ENCODE results near the gene PLEKHG3.
A peak's percentile ranks its signal among the peaks of the same experiment; 100 is the strongest.

Gene PLEKHG3

DNA sequence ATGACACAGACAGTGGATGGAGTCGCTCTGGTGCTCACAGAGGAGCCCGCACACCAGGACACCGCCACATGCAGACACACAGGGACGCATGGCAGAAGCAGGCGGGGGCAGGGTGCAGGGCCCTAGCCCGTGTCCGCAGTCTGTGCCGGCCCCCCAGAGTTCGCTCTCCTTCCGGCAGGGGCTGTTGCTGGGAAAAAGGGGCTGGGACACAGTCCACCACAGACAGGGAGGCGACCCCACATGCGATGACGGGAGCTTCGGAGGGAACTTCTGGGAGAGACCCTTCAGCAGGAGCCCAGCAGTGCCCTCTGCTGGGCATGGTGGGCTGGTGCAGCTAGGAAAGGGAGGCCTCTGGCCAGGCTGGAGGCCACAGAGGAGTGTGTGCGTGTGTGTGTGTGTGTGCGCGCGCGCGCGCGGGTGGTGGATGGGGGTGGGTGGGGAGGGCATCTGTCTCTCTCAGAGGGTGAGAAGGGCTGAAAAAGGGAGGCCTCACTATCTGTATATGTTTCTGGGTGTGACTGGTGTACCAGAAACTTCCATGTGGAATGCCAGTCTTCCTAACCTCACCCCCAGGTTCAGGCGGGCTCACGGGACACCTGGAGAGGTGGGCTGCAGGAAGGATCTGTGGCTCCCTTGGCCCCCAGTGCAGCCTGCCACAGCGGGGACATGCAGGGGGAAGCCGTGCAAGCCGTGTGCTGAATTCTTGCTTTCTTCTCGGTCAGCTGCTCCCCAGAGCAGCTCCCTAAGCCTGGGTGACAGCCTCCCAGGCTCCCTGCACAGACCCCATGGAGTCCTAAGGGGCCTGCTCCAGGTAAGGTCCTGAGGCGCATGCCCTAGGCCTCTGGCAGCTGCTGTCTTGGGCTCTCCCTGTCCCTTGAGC, 60.7 kb downstream of the PLEKHG3 start:
- H3K9me3 ChIP-seq (ENCODE audit: control insufficient read depth in 2 of 2, low read length in 2 of 2) = no peaks in the 10 kb centered on the region
- H3K27ac ChIP-seq (ENCODE audit: low read length) = peak overlapping the region; percentile 41
- H3K27me3 ChIP-seq (ENCODE audit: control insufficient read depth in 1 of 2, insufficient read depth in 2 of 2, low read length in 2 of 2) = no peaks in the 10 kb centered on the region
- H3K4me3 ChIP-seq (ENCODE audit: low read length in 2 of 2) = peak overlapping the region; percentile 54 to 68
- H3K9ac ChIP-seq (ENCODE audit: low read length in 2 of 2) = no peak overlapping the region
- H3K36me3 ChIP-seq (ENCODE audit: control insufficient read depth in 2 of 2, insufficient read depth in 2 of 2, low read length in 2 of 2) = no peaks in the 10 kb centered on the region
- H3K4me1 ChIP-seq (ENCODE audit: control insufficient read depth, insufficient read depth, low read length) = peaks cover 41% of the 10 kb centered on the region

DNA sequence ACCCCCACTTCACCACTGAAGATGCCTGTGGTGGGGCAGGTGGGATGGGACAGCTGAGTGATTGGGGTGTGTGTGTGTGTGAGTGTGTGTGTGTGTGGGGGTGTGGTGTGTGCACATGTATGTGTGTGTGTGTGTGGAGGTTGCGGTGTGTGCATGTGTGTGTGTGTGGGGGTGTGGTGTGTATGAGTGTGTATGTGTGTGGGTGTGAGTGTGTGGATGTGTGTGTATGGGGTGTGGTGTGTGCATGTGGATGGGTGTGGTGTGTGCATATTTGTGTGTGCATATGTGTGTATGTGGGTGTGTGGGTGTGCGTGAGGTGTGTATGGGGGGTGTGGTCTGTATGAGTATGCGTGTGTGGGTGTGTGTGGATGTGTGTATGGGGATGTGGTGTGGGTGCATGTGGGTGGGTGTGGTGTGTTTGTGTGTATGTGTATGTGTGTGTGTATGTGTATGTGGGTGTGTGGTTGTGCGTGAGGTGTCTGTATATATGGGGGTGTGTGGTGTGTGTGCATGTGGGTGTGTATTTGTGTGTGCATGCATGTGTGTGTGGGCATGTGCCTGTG, 61.6 kb downstream of the PLEKHG3 start:
- Histone ChIP-seq H3K27me3 (ENCODE audit: control insufficient read depth in 1 of 2, insufficient read depth in 2 of 2, low read length in 2 of 2) (no peaks in the 10 kb centered on the region), H3K4me1 (ENCODE audit: control insufficient read depth, insufficient read depth, low read length) (peaks cover 41% of the 10 kb centered on the region)

DNA sequence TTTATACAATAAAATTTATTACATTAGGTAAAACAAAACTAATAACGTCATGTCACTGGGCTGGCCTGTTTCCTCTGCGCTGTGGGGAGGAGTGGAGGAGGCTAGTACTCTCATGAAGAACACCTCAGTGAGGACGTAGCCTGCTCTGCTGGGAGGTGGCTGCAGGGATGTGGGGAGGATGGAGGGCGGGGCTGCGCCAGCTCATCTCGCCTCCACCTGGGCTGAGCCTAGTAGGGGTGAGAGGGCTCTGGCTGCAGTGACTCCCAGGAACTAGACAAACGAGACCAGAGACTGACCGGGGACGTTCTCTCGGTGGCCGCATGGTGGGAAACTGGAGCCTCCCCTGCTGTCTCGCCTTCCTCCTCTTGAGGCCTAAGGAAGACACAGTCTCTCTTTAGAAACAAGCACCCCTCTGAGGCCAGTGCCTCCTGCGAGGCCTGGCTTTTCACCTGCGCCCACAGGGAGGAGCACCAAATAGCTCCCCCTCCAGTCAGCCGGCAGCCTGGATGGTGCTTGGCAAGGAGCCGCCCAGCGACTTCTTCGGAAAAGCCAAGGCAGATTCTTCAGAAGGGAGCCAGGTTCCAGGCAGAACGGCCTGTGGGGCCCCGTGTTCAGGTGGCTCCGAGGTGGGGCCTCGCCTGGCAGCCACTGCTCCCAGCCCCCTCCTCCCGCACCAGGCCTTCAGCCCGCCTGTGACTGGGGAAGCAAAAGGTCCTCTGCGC, 62.4 kb downstream of the PLEKHG3 start:
- Histone ChIP-seq H3K9me3 (ENCODE audit: control insufficient read depth in 2 of 2, low read length in 2 of 2) (no peaks in the 10 kb centered on the region), H3K4me3 (ENCODE audit: low read length in 2 of 2) (no peak overlapping the region), H3K4me1 (ENCODE audit: control insufficient read depth, insufficient read depth, low read length) (peaks cover 33% of the 10 kb centered on the region), H3K27me3 (ENCODE audit: control insufficient read depth in 1 of 2, insufficient read depth in 2 of 2, low read length in 2 of 2) (no peaks in the 10 kb centered on the region), H3K36me3 (ENCODE audit: control insufficient read depth in 2 of 2, insufficient read depth in 2 of 2, low read length in 2 of 2) (no peaks in the 10 kb centered on the region), H3K9ac (ENCODE audit: low read length in 2 of 2) (no peak overlapping the region), H3K27ac (ENCODE audit: low read length) (no peak overlapping the region)

More for the DNA sequence above, 61.6 kb downstream of the PLEKHG3 start:
- Histone ChIP-seq H3K4me3 (ENCODE audit: low read length in 2 of 2) (no peak overlapping the region), H3K9me3 (ENCODE audit: control insufficient read depth in 2 of 2, low read length in 2 of 2) (no peaks in the 10 kb centered on the region), H3K36me3 (ENCODE audit: control insufficient read depth in 2 of 2, insufficient read depth in 2 of 2, low read length in 2 of 2) (no peaks in the 10 kb centered on the region), H3K9ac (ENCODE audit: low read length in 2 of 2) (no peak overlapping the region), H3K27ac (ENCODE audit: low read length) (no peak overlapping the region)

DNA sequence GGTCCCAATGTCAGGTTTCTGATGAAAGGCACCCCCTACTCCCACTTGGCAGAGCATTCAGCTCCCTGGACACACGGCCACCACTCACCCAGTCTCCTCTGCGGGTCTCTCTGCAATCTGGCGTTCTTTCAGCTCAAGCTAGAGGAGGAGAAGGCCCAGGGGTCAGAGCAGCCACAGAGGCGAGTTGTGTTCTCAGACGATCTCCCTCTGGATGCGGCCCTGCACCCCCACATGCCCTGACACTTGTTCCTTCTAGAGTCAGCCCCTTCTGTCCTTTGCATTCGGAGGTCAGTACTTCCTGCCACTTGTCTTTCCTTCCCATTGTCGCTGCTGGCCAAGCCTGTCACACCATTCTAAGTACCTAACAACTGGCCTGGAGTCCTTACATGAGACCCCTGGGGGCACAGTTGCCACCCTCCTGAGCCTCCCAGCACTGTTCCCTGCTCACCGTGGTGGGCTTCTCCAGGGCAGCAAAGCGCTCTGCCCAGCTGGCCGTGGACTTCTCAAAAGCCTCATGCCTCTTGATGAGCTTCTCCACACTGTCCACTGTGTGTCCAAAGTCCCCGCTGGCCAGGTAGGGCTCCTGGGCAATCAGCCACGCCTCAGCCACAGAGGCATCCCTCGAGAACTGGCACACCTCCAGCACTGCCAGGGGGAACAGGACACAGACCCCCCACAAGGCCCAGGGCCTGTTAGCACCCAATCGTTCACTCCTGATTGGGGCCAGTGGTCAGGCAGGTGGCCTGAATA, 63.2 kb downstream of the PLEKHG3 start:
- no peak overlapping the region for H3K9ac ChIP-seq (ENCODE audit: low read length in 2 of 2)
- no peak overlapping the region for H3K4me3 ChIP-seq (ENCODE audit: low read length in 2 of 2)
- no peaks in the 10 kb centered on the region for H3K9me3 ChIP-seq (ENCODE audit: control insufficient read depth in 2 of 2, low read length in 2 of 2)
- H3K4me1 ChIP-seq (ENCODE audit: control insufficient read depth, insufficient read depth, low read length) = peaks cover 25% of the 10 kb centered on the region
- H3K36me3 ChIP-seq (ENCODE audit: control insufficient read depth in 2 of 2, insufficient read depth in 2 of 2, low read length in 2 of 2) = no peaks in the 10 kb centered on the region
- no peak overlapping the region for H3K27ac ChIP-seq (ENCODE audit: low read length)
- H3K27me3 ChIP-seq (ENCODE audit: control insufficient read depth in 1 of 2, insufficient read depth in 2 of 2, low read length in 2 of 2) = no peaks in the 10 kb centered on the region

DNA sequence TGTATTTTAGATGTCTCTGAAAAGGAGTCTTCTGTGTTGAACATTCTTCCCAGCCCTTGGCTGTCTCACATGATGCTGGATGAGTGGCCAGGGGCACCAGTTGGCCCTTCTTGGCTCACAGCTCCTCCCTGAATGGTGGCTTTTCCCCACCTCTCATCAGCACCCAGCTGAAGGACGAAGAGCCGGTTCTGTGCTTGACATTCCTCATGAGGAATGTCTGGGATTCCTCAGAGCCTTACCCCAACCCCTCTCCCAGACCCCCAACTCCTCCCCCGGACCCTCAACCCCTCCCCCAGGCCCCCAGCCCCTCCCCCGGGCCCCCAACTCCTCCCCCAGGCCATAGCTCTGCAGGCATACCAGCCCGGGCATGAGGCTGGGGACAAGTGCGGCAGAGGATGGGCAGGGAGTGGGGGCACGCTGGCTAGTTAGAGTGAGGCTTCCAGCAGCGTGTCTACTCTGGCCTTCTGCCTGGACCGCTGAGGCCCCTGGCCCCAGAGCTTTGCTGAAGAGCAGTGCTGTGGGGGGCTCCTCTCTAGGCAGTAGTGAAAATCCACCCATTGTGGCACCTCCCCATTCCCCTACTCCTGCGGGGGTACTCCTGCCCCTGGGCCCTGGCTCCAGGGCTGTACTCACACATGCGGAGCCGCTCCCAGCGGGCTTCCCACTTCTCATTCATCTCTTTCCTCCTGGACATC, 64.3 kb downstream of the PLEKHG3 start:
- no peak overlapping the region for H3K27ac ChIP-seq (ENCODE audit: low read length)
- H3K4me1 ChIP-seq (ENCODE audit: control insufficient read depth, insufficient read depth, low read length) = peaks cover 13% of the 10 kb centered on the region
- no peak overlapping the region for H3K9ac ChIP-seq (ENCODE audit: low read length in 2 of 2)
- H3K9me3 ChIP-seq (ENCODE audit: control insufficient read depth in 2 of 2, low read length in 2 of 2) = no peaks in the 10 kb centered on the region
- H3K4me3 ChIP-seq (ENCODE audit: low read length in 2 of 2) = no peak overlapping the region
- no peaks in the 10 kb centered on the region for H3K36me3 ChIP-seq (ENCODE audit: control insufficient read depth in 2 of 2, insufficient read depth in 2 of 2, low read length in 2 of 2)
- no peaks in the 10 kb centered on the region for H3K27me3 ChIP-seq (ENCODE audit: control insufficient read depth in 1 of 2, insufficient read depth in 2 of 2, low read length in 2 of 2)

DNA sequence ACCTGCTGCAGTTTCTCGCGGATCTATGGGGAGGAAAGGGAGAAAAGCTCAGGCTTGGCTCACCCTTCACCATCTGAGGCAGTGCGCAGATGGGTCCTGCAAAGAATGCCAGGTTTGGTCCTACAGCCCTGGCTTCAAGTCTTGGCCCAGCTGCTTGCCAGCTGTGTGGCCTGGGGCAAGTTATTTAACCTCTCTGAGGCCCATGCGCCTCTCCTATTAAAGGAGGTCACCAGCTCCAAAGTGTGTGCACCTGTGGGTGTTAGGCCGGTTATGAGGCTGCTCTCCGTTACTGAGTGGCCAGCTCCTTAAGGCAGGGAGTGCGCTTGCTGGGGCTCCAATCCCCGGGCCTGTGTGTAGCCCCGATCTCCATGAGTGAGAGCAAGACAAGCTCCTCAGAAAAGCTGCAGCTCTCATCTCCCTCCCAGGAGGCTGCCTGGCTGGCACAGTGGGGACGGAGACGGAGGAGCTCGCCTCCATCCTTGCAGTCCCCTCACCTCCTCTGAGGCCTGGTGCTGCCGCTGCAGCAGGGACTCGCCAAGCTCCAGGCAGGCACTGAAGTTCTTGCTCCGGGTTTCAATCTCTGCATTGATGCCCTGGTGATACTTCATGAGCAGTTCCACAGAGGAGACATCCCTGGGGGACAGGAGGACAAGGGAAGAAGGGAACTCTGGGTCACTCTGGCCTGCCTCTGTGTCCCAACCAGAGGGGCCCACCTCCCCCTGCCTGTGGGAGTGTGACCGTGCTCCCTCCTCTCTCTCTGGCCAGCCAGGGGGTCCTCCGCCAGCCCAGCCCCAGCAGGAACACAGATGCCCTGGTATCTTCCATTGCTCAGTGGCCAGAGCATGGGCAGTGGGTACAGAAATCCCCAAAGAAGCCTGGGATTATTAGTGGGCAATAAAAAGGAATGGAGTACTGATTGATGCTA, 65.1 kb downstream of the PLEKHG3 start:
- H3K4me1 ChIP-seq (ENCODE audit: control insufficient read depth, insufficient read depth, low read length) = peaks cover 7% of the 10 kb centered on the region
- H3K9ac ChIP-seq (ENCODE audit: low read length in 2 of 2) = no peak overlapping the region
- H3K27ac ChIP-seq (ENCODE audit: low read length) = no peak overlapping the region
- H3K9me3 ChIP-seq (ENCODE audit: control insufficient read depth in 2 of 2, low read length in 2 of 2) = no peaks in the 10 kb centered on the region
- H3K36me3 ChIP-seq (ENCODE audit: control insufficient read depth in 2 of 2, insufficient read depth in 2 of 2, low read length in 2 of 2) = no peaks in the 10 kb centered on the region
- no peak overlapping the region for H3K4me3 ChIP-seq (ENCODE audit: low read length in 2 of 2)
- H3K27me3 ChIP-seq (ENCODE audit: control insufficient read depth in 1 of 2, insufficient read depth in 2 of 2, low read length in 2 of 2) = no peaks in the 10 kb centered on the region

DNA sequence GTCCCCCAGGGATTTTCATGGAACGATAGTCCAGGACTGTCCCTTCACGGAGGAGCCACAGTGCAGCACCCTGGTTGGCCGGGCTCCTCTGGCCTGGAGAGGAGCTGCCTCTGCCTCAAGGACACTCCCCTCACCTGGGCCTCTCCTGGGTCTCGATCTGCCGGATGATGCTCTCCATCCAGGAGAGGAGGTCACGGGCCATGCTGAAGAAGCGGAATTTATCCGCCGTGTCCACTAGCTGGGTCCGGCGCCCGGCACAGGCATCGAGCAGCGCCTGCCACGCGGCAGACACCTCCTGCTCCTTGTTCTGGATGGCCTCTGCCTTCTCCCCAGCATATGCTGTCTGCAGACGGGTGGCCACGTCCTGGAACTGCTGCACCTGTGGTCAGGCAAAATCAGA, 66.5 kb downstream of the PLEKHG3 start:
- Histone ChIP-seq H3K9ac (ENCODE audit: low read length in 2 of 2) (no peak overlapping the region), H3K9me3 (ENCODE audit: control insufficient read depth in 2 of 2, low read length in 2 of 2) (no peaks in the 10 kb centered on the region), H3K36me3 (ENCODE audit: control insufficient read depth in 2 of 2, insufficient read depth in 2 of 2, low read length in 2 of 2) (no peaks in the 10 kb centered on the region), H3K4me1 (ENCODE audit: control insufficient read depth, insufficient read depth, low read length) (no peaks in the 10 kb centered on the region), H3K4me3 (ENCODE audit: low read length in 2 of 2) (no peak overlapping the region), H3K27me3 (ENCODE audit: control insufficient read depth in 1 of 2, insufficient read depth in 2 of 2, low read length in 2 of 2) (no peaks in the 10 kb centered on the region), H3K27ac (ENCODE audit: low read length) (no peak overlapping the region)

DNA sequence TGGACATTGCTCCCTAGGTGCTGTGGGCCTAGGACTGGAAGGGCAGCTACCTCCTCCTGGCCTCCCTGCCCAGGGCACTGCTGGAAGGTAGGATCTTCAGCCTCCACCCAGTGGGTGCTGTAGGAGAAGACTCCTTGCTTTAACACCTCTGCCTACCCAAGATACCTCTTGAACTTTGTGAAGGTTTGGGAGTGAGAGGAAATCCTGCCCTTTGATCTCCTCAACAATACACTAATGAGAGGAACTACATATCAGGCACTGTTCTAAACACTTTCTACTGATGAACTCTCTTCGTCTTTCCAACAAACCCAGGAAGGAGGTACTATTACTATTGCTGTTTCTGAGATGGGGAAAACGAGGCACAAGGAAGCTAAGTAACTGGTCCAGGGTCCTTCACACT, 66.9 kb downstream of the PLEKHG3 start:
- Histone ChIP-seq H3K9me3 (ENCODE audit: control insufficient read depth in 2 of 2, low read length in 2 of 2) (no peaks in the 10 kb centered on the region), H3K4me1 (ENCODE audit: control insufficient read depth, insufficient read depth, low read length) (no peaks in the 10 kb centered on the region), H3K9ac (ENCODE audit: low read length in 2 of 2) (no peak overlapping the region), H3K36me3 (ENCODE audit: control insufficient read depth in 2 of 2, insufficient read depth in 2 of 2, low read length in 2 of 2) (no peaks in the 10 kb centered on the region), H3K27ac (ENCODE audit: low read length) (no peak overlapping the region), H3K4me3 (ENCODE audit: low read length in 2 of 2) (no peak overlapping the region), H3K27me3 (ENCODE audit: control insufficient read depth in 1 of 2, insufficient read depth in 2 of 2, low read length in 2 of 2) (no peaks in the 10 kb centered on the region)

DNA sequence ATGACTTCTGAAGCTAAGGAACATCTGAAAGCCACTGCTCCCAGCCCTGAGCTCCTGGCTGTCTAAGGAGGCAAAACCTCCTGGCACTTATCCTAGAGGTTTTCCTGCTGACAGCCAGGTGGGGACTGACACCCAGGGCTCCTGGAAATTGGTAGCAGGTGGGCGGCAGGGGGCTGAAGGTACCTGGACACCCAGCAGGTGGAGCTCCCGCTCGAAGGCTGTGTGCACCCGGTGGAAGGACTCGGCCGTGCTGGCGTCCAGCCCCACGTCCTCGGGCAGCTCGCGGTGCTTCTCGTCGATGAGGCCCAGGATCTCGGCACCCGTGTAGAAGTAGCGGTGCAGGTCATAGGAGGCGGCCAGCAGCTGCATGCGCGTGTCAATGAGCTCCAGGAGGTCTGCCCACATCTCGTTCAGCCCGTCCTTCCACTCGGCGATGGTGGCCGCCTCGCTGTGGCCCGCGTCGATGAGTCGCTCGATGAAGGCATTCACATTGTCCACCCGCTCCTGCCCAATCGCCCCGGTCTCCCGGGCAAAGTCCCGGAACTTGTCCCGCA, 68.2 kb downstream of the PLEKHG3 start:
- H3K4me1 ChIP-seq (ENCODE audit: control insufficient read depth, insufficient read depth, low read length) = peaks cover 6% of the 10 kb centered on the region
- H3K4me3 ChIP-seq (ENCODE audit: low read length in 2 of 2) = no peak overlapping the region
- no peak overlapping the region for H3K27ac ChIP-seq (ENCODE audit: low read length)
- H3K36me3 ChIP-seq (ENCODE audit: control insufficient read depth in 2 of 2, insufficient read depth in 2 of 2, low read length in 2 of 2) = no peaks in the 10 kb centered on the region
- no peak overlapping the region for H3K9ac ChIP-seq (ENCODE audit: low read length in 2 of 2)
- no peaks in the 10 kb centered on the region for H3K27me3 ChIP-seq (ENCODE audit: control insufficient read depth in 1 of 2, insufficient read depth in 2 of 2, low read length in 2 of 2)
- no peaks in the 10 kb centered on the region for H3K9me3 ChIP-seq (ENCODE audit: control insufficient read depth in 2 of 2, low read length in 2 of 2)
